Right ventricle myocardium inferior (tissue), 1 donor: ENCODE data around the gene RAD9A. TPM values are rescaled to one million over a fixed set of nuclear protein-coding genes. Genes with fewer than 3 reads are reported as not detected.
"Not testable (repeated sequence)": the region's sequence is repeated elsewhere in the genome, so short reads cannot be mapped to it uniquely, and the experiment has no call there.

Experiments used
- ATAC-seq: fragments of 200-7000 bp; cut with Tn5 transposase; one replicate; pipeline ENCODE4 v1.9.1; 2020; ENCODE audit warnings: mild to moderate bottlenecking, moderate library complexity
- DNase-seq: peaks from one replicate; pipeline ENCODE4 v3.0.0; 2021; ENCODE audit errors: missing footprints
- intact Hi-C: fragments of 100-400 bp; cut with DNase I; formaldehyde crosslinking; loops from one replicate; pipeline ENCODE4 v1.11.0; 2022
- total RNA-seq: library from RNA; stranded (reverse); fragmentation: NEBNext Ultra II Directional; extraction: Animal tissue kit (Norgen Biotek cat#: 25700); gene quantifications from one replicate; pipeline ENCODE4 v1.2.1, GENCODE V29; 2021
- donor health status: DM: no; HTN: yes; CAD: no; lungs with severe emphysema.

The RAD9A gene
- total RNA-seq, 1 donor from 2014 or later: 6.9 TPM

GRCh38 chr11:67416416-67417335, 24.9 kb downstream of the RAD9A start:
- intact Hi-C loops: loop anchor here (2.0 kb wide), 1 partner anchor 14 kb away; no protein-coding TSS in a partner anchor
- ATAC-seq: no peak
- DNase-seq: no peak

DNA sequence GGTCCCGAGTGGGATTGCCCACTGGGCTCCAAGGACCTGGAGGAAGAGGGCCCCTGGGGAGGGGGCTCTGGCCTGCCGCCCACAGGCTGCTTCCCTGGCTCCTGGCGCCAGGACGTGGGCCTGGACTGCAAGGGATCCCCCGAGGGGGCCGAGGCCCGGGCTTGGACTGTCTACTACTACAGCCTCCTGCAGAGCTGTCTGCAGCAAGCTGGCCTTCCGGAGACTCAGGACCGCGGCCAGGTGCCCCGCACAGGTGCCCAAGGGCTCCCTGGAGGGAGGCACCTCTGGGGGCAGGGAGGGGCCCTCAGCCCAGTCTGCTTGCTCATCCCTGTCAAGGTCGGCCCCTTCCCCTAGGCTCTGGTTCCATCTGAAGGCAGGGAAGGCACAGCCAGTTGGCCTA, 25.6 kb downstream of the RAD9A start:
- ATAC-seq (no peak), DNase-seq (no peak)
- intact Hi-C loops: loop anchor here (2.0 kb wide), 1 partner anchor 15 kb away; no protein-coding TSS in a partner anchor

- intact Hi-C loops: no loop called here
- DNase-seq (no peak), ATAC-seq (peak; percentile 43)
Observed at GRCh38 chr11:67418476-67419281, 26.9 kb downstream of the RAD9A start.

GRCh38 chr11:67419325-67420049, 27.7 kb downstream of the RAD9A start:
- ATAC-seq (no peak), DNase-seq (no peak)
- intact Hi-C loops: no loop called here

GRCh38 chr11:67420147-67420645, 28.4 kb downstream of the RAD9A start:
- no peak for DNase-seq
- ATAC-seq: no peak
- intact Hi-C loops: no loop called here

DNA sequence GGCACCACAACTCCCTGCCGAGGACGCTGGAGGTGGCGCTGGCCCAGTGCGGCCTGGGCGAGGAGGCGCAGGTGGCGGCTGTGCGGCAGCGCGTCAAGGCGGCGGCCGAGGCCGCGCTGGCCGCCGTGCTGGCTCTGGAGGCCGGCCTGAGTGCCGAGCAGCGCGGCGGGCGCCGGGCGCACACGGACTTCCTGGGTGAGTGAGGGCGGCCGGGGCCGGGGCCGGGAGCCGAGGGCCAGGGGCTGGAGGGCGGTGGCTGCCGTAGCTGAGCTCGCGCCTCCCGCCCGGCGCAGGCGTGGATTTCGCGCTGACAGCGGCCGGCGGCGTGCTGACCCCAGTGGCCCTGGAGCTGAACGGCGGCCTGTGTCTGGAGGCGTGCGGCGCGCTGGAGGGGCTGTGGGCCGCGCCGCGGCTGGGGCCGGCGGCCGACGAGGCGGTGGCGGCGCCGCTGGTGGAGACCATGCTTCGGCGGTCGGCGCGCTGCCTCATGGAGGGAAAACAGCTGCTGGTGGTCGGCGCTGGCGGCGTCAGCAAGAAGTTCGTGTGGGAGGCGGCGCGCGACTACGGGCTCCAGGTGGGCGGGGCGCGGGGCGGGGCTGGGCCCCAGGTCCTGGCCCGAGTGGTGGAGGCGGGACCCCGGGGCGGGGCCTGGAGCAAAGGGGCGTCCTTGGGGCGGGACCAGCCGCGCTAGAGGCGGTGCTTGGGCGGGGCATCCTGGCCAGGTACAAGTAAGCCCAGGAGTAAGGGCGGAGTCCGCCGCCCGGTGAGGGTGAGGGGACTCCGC, 29.1 kb downstream of the RAD9A start:
- DNase-seq: peak; percentile 99
- intact Hi-C loops: no loop called here
- ATAC-seq: peak; percentile 92

DNA sequence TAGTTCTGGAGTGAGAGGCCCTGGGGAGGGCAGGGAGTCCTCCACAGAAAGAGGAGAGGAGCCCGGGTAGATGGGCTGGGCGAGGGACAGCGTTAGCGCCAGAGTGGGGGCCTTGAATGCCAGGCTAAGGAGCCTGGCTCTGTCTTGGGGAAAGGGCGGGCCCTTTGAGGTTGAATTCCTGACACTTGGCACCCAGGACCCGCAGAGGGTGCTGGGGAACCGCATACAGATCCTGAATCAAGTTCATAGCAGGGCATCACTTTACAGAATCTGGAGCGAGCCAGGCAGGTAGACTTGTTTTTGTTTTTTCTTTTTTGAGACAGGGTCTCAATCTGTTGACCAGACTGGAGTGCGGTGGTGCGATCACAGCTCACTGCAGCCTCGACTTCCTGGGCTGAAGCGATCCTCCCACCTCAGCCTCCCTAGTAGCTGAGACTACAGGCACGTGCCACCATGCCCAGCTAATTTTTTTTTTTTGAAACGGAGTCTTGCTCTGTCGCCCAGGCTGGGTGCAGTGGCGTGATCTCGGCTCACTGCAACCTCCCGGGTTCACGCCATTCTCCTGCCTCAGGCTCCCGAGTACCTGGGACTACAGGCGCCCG, 29.7 kb downstream of the RAD9A start:
- intact Hi-C loops: no loop called here

DNA sequence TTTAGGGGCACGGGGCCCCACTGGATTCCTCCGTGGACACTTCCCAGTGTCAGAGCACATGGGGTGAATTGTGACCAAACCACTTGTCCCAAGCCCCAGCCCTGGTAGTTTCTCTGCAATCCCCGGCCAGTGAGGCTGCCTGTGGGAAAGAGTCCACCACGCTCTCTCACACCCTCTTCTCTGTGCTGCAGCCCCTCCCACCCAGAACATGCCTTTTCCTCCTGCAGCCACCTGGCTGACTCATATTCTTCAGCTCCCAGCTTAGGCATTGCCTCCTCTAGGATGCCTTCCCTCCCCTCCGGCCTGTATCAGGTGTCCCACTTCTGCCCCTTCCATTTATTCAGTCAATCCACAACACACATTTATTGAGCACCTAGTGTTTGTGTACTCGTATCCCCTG, 31.1 kb downstream of the RAD9A start:
- DNase-seq (no peak), ATAC-seq (no peak)
- intact Hi-C loops: no loop called here

More for the DNA sequence above, 29.7 kb downstream of the RAD9A start:
- no peak for DNase-seq
- no peak for ATAC-seq

- ATAC-seq: no peak
- DNase-seq: no peak
- intact Hi-C loops: no loop called here
Observed at GRCh38 chr11:67423466-67423865, 31.7 kb downstream of the RAD9A start.

GRCh38 chr11:67423891-67424613, 32.3 kb downstream of the RAD9A start:
- no peak for DNase-seq
- intact Hi-C loops: no loop called here
- ATAC-seq: no peak

GRCh38 chr11:67427364-67427859, 35.6 kb downstream of the RAD9A start:
- ATAC-seq, DNase-seq, intact Hi-C loops: not testable (repeated sequence)

DNA sequence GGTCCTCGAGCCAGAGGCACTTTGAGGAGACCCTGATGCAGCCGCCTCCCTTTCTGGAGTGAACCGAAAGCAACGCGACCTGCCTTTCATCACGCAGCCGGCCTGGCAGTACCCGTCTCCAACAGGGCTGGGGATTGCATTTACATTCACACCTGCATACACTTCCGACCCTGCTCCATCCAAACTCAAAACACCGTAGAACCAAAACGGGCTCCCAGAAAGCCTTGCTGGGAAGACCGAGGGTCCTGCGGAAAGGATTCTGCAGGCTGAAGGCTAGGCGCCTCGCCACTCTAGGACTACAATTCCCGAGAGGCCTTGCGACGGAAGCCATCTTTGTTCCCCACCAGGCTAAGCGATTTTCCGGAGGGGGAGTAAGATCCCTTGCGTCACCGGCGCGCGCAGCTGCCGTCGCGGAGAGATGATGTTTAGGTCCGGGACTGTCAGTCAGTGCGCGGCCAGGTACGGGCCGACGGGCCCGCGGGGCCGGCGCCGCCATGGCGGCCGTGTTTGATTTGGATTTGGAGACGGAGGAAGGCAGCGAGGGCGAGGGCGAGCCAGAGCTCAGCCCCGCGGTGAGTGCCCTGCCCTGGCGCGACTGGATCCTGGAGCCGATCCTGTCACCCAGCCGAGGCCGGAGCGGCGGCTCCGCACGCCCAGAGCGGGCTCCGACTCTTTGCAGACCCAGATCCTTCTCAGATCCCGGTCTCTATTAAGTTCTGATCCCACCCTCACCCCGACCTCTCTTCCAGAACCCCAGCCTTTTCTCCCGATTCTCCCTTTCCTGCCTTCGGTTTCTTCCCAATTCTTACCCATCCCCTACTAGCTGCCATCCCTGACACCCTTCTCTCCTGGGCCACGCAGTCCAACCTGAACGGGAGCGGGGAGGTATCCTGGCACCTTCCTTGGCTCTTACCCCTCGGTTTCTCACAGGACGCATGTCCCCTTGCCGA, 36.5 kb downstream of the RAD9A start, which contains the start of gene RPS6KB2:
RPS6KB2 (plus strand) TSS at position 443 of the 950 bp plus-strand sequence; CDS start at position 495, 52 bp downstream.
- peak; percentile 99 for DNase-seq
- ATAC-seq: peak; percentile 92
- intact Hi-C loops: loop anchor here (1.0 kb wide), 1 partner anchor 36 kb away; no protein-coding TSS in a partner anchor

DNA sequence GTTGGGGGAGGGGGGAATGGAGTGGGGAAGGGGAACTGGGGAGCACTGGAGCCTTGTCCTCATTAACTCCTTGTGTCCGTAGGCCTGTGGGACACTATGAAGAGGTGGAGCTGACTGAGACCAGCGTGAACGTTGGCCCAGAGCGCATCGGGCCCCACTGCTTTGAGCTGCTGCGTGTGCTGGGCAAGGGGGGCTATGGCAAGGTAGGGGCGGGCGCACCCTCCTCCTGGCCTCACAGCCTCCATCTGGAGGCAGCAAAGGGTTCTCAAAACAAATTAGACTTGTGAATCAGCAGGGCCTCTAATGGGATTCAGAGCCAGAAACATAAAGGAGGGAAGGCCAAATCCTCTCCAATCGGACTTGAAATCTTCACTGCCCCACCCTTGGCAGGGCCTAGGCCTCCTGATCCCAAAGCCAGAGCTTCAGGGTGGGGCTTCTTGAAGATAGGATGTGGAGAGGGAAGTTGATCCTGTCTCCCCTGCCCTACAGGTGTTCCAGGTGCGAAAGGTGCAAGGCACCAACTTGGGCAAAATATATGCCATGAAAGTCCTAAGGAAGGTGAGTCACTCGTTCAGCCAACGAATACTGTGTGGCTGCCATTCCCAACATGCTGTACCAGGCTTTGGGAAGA, 37.4 kb downstream of the RAD9A start:
- ATAC-seq (no peak), DNase-seq (no peak)
- intact Hi-C loops: no loop called here

GRCh38 chr11:67429722-67430121, 37.9 kb downstream of the RAD9A start:
- no peak for ATAC-seq
- intact Hi-C loops: no loop called here
- no peak for DNase-seq
